NCI-H82 treated with DMSO at 0.1 percent for 48 hours (cell line): ENCODE measurements around the gene PRDM16.
"Not testable (repeated sequence)": the region's sequence is repeated elsewhere in the genome, so short reads cannot be mapped to it uniquely, and the experiment has no call there.

Source experiments
- DNase-seq: peaks from one replicate; lab custom pipeline; 2025; ENCODE audit not compliant: unreplicated experiment; lab: John Stamatoyannopoulos, UW

PRDM16 gene

DNA sequence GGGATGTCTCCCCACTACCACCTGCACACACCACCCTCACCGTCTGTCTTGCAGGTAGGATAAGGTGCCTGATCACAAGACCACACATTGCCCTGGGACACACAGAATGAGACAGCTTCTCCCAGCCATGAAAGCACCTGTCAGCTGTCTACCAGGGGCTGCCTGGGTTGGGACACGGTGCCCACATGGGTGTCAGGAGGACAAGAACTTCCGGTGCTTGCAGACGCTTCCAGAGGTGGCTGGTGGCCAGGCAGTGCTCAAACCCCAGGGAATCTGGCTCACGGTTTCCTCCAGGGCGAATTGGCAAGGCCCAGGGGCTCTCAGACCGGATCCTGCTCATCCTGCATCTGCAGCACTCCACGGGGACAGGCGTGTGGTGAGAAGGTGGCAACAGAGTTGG is 202.9 kb downstream of the PRDM16 start:
- DNase-seq: no peak

DNA sequence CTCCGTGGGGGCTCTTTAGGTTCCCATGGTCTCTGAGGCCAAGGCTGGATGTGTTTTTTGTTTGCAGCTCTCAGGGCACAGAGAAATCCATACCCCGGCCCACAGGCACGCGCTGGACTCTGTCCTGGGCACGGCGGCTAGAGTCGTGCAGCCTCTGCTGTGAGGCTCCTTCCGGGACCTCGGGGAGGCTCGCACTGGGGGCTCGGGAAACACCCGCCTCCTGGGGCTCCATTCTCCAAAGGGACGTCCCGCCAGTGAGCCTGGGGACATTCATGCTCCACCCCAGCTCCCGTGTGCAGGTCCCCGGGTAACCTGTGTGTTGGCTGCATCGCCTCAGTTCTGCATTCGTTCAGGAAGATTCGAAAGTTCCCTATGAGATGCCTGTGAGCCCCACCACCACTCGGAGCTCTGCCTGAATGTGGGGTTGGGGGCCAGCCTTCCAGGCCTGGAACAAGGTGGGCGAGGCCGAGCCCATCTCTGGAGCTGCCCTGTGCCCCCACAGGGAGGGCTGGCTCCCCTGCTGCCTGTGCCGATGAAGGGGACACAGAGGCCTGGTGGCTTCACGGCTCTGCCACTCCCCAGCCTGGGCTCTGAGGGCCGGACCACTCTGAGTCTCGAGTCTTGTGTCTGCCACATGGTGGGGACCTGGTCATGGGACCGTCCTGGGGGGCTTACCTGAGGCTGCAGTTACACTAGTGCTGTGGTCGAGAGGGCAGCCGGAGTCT is 203.5 kb downstream of the PRDM16 start:
- DNase-seq: no peak

DNA sequence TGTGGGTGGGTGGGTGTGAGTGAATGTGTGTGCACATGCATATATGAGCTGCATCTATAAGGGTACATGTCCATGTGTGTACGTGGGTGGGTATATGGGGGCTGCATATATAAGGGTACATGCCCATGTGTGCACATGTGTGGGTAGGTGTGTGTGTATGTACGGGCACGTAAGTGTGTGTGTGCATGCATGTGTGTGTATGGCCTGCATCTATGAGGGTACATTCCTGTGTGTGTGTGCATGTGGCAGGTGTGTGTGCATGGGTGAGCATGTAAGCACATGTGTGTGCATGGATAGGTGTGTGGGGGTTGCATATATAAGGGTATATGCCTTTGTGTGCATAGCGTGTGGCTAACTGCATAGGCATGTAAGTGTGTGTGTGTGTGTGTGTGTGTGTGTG is 204.4 kb downstream of the PRDM16 start:
- DNase-seq: no peak

- no peak for DNase-seq
Measured at GRCh38 chr1:3274972-3275371, 206.0 kb downstream of the PRDM16 start.

DNA sequence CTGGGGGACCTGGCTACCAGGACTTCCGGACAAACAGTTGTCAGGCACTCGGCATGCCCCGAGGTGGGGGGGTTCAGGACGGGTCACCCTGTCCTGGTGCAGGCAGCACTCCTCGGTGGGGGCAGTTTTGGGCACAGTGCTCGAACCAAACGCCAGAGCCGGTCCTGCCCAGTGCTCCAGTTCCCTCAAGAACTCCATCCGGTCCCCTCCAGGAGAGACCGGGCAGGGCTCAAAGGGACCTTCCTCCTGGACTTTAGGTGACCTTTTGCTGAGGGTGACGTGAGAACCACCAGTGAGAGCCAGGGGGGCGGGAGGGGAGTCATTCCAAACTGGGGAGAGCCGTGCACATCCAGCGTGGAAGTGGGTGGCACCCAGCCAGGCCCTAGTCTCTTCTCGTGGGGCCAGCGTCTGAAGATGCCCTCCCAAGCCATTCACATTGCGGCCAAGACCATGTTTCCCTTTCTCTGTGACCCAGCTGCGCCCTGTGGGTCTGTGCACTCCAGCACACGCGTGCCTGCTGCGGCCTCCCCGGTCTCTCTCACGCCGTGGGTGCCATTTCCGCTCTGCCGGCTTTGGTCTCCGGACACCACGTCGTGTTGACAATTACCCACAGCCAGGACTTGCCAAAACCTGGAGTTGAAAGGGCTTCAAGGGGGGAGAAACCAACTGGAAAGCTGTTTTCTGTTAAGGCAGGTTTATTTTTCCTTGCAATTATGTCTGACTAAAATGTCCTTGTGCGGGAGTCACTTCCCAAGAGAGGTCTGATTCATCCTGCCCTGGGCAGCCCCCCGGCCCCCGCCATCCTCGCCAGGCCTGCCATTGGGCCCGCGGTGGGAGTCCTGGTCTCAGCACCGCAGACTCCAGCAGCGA is 206.7 kb downstream of the PRDM16 start:
- DNase-seq: no peak

DNA sequence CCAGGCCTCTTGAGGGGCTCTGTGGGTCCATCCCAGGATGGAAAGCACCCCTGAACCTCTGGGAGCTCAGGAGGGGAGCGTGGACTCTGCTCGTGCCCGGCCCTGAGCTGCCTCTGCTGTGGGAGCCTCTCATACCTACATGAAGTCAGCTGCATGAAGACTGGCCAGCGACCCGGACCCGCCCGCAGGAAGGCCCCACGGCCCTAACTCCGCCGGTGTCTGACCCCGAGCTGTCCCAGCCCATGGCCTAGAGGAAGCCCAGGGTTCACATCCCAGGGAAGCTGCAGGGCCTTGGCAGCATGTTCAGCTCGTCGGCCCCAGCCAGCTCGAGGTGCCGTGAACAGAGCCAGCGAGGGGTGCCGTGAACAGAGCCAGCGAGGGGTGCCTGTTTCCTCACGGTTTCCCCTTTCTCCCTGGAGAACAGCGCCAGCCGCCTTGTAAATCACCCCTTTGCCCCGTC is 207.4 kb downstream of the PRDM16 start:
- DNase-seq: no peak

DNA sequence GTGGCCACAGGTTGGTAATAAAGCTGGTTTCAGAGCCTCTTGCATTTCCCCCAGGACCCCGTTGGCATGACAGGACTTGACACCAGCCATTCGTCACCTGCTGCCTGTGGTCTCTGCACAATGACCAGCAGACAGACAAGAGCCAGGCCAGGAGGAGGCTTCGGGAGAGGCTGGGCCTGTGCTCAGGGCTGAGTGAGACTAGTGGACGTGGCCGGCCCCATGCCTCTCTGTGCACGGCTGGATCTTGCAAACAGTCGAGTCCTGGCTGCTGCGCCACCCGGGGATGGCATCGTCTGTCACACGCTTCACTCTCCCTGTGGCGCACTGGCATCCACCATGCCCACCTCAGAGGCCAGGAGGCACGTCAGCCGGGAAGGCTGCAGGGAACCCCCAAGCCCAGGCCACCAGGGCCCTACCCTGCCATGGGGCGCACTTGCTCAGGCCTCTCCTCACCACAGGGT is 208.0 kb downstream of the PRDM16 start:
- DNase-seq: no peak

DNA sequence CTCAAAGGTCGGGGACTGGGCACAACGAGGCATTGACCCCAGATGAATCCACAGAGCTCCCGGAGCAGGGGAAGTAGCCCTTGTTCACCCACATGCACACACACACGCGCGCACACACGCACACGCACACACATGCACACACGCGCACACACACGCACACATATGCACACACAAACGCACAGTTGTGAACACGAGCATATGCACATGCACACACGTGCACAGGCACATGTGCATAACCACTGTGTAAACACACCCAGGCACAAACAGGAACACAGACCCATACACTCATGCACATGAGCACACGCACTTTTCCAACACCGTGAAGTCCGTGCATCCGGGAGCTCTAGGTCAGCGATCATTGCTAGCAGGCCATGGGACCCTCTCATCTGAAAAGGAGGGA is 208.6 kb downstream of the PRDM16 start:
- no peak for DNase-seq

GRCh38 chr1:3278416-3279181 is 209.6 kb downstream of the PRDM16 start:
- no peak for DNase-seq

DNA sequence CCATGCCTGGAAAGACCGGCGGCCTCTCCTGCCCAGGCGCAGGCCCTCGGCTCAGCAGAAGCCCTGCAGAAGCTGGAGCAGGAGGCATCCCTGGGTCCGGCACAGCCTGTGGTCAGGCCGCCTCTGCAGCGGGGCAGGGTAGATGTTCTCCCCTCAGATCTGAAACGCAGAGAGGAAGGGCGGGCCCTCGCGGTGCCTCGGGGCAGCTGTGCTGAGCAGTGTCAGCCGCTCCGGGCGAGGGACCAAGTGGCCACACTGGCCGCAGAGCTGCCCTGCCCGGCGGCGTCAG is 210.1 kb downstream of the PRDM16 start:
- DNase-seq: no peak

DNA sequence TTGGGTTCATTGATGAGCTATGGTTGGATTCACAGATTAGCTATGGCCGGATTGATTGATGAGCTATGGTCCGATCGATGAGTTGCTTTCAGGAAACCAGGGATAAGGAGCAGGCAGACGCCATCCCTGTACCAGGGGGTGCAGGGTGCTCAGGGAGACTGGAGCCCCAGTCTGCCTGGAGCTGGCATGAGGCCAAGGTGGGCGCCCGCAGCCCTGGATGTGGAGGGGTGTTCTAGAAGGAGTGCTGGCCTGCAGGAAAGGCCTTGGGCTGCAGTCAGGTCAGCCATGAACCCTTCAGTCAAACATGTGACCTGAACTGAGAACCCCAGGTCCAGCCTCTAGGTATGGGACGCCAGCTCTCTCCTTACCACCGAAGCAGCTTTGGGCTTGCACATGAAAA is 212.7 kb downstream of the PRDM16 start:
- DNase-seq: no peak

GRCh38 chr1:3282186-3282585 is 213.2 kb downstream of the PRDM16 start:
- DNase-seq: no peak

DNA sequence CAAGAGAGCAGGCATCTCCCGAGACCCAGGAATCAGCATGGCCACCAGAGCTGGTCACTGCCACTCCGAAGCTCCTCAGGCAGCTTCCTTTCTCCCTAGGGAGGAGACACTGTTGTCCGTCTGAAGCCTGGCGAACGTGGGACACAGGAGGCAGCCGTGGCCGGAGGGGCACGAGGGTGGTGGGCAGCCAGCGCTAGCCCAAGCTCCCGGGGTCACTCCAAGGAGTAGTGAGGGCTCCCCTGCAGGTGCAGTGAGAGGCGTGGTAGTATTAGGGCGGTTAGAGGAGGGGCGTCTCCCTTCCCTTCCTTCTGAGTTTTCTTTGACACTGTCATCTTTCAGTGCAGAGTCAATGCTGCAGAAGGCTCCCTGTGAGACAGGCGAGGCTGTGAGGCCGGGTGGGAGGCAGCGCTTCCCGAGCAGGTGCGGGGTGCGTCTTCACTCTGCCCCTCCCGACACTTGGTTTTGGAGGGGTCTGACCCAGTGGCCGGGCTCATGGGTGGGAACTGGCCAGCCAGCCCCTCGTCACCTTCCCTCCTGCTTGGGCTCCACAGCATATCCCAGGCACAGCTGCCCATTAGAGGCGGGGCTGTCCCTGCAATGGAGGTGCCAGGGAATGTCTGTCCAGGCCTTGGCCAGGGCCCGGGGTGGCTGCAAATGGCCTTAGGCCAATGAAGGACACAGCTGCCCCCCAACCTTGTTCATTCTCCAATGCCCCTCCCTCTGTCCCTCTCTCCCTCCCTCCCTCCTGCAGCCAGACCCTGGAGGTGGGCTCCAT is 213.8 kb downstream of the PRDM16 start:
- DNase-seq: no peak

- no peak for DNase-seq
Measured at GRCh38 chr1:3283849-3284248, 214.8 kb downstream of the PRDM16 start.

DNA sequence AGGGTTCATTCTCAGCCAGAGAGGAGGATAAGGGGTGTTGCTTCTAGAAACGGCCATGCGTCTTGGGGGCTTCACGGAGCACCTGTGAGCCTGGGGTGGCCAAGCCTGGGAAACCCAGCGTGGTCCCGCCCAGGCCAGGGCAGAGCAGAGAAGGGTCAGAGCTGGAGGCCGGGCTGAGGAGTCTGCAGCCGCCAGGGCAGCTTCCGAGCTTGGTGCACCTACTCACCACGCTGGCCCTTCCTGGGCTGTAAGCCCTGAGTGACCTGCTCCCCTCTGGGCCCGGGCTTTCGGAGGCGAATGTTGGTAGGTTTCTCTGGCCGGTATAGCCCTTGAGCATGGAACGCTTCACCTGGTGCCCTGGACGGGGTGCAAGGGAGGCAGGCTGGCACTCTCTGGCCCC is 215.7 kb downstream of the PRDM16 start:
- no peak for DNase-seq

- no peak for DNase-seq
Measured at GRCh38 chr1:3285106-3285740, 216.2 kb downstream of the PRDM16 start.

DNA sequence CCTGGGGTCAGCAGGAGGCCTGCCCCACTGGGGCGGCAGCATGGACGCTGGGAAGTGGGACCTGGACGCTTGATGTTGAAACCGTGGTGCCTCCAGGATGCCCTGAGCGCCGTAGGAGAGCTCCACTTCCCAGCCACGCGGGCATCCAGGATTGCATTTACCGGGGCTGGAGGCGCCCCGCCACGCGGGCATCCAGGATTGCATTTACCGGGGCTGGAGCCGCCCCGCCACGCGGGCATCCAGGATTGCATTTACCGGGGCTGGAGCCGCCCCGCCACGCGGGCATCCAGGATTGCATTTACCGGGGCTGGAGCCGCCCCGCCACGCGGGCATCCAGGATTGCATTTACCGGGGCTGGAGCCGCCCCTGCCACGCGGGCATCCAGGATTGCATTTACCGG is 218.1 kb downstream of the PRDM16 start:
- DNase-seq: not testable (repeated sequence)

DNA sequence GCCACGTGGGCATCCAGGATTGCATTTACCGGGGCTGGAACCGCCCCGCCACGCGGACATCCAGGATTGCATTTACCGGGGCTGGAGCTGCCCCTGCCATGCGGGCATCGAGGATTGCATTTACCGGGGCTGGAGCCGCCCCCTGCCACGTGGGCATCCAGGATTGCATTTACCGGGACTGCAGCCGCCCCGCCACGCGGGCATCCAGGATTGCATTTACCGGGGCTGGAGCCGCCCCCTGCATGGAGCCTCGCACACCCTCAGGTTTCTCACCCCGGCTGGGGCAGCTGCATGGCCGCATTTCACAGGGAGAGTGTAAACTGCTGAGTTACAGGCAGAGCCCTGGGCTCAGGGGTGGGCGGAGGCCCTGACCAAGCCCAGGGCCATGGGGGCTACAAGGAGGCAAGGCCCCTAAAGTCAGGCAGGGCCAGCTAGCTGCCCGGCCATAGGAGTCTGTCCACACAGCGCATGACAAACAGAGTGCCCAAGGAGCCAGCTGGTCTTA is 218.7 kb downstream of the PRDM16 start:
- no peak for DNase-seq

GRCh38 chr1:3289502-3289901 is 220.5 kb downstream of the PRDM16 start:
- no peak for DNase-seq

GRCh38 chr1:3290438-3290837 is 221.4 kb downstream of the PRDM16 start:
- DNase-seq: no peak
